Measurements from ENCODE around the gene NRXN2. TPM values are rescaled to one million over a fixed set of nuclear protein-coding genes. Genes with fewer than 3 reads are reported as not detected.

The NRXN2 gene
- total RNA-seq, 1 donor from 2014 or later = 1.9 TPM

- no peak for ATAC-seq
- intact Hi-C loops (cut with DNase I) = no loop called here
Observed at GRCh38 chr11:64746486-64746885, 23.5 kb upstream of the NRXN2 start.

GRCh38 chr11:64745521-64746328, 22.7 kb upstream of the NRXN2 start:
- ATAC-seq (peak; percentile 68), DNase-seq (ENCODE audit: missing footprints) (peak; percentile 96)
- intact Hi-C loops (cut with DNase I) = no loop called here

More at GRCh38 chr11:64746486-64746885, 23.5 kb upstream of the NRXN2 start:
- peak; percentile 63 for DNase-seq (ENCODE audit: missing footprints)

- intact Hi-C loops (cut with DNase I) = no loop called here
- ATAC-seq (peak; percentile 7), DNase-seq (ENCODE audit: missing footprints) (peak; percentile 95)
Observed at GRCh38 chr11:64745189-64745520, 22.2 kb upstream of the NRXN2 start.

GRCh38 chr11:64744544-64745188, 21.7 kb upstream of the NRXN2 start:
- DNase-seq (ENCODE audit: missing footprints) = peak; percentile 67
- intact Hi-C loops (cut with DNase I) = no loop called here
- ATAC-seq = no peak

GRCh38 chr11:64743591-64744543, 20.9 kb upstream of the NRXN2 start, which contains the start of gene RASGRP2:
RASGRP2 (minus strand) TSS chr11:64744142; CDS start chr11:64742866, 1,276 bp downstream.
- DNase-seq (ENCODE audit: missing footprints) (peak; percentile 96), ATAC-seq (peak; percentile 62)
- intact Hi-C loops (cut with DNase I) = loop anchor here (2.0 kb wide), 1 partner anchor 35 kb away; the partner anchor contains the start of gene SF1

- intact Hi-C loops (cut with DNase I) = loop anchor here (2.0 kb wide), 1 partner anchor 36 kb away; the partner anchor contains the start of gene SF1
- peak; percentile 93 for DNase-seq (ENCODE audit: missing footprints)
- peak; percentile 62 for ATAC-seq
Observed at GRCh38 chr11:64742889-64743590, 20.0 kb upstream of the NRXN2 start.

- intact Hi-C loops (cut with DNase I) = loop anchor here (2.0 kb wide), 1 partner anchor 37 kb away; the partner anchor contains the start of gene SF1
- DNase-seq (ENCODE audit: missing footprints) = peak; percentile 77
- no peak for ATAC-seq
Observed at GRCh38 chr11:64742087-64742888, 19.3 kb upstream of the NRXN2 start.

- DNase-seq (ENCODE audit: missing footprints) (no peak), ATAC-seq (no peak)
- intact Hi-C loops (cut with DNase I) = loop anchor here (2.0 kb wide), 1 partner anchor 37 kb away; the partner anchor contains the start of gene SF1
Observed at GRCh38 chr11:64741375-64742086, 18.5 kb upstream of the NRXN2 start.

- ATAC-seq = no peak
- intact Hi-C loops (cut with DNase I) = no loop called here
- DNase-seq (ENCODE audit: missing footprints) = peak; percentile 53
Observed at GRCh38 chr11:64739871-64740270, 16.9 kb upstream of the NRXN2 start.

GRCh38 chr11:64736654-64737053, 13.7 kb upstream of the NRXN2 start:
- intact Hi-C loops (cut with DNase I) = no loop called here
- ATAC-seq (no peak), DNase-seq (ENCODE audit: missing footprints) (peak; percentile 55)

GRCh38 chr11:64735725-64736259, 12.8 kb upstream of the NRXN2 start:
- DNase-seq (ENCODE audit: missing footprints) = peak; percentile 6

GRCh38 chr11:64734811-64735724, 12.1 kb upstream of the NRXN2 start:
- DNase-seq (ENCODE audit: missing footprints) (peak; percentile 53), ATAC-seq (peak; percentile 11)
- intact Hi-C loops (cut with DNase I) = no loop called here

More at GRCh38 chr11:64735725-64736259, 12.8 kb upstream of the NRXN2 start:
- intact Hi-C loops (cut with DNase I) = no loop called here
- no peak for ATAC-seq

GRCh38 chr11:64731601-64732000, 8.6 kb upstream of the NRXN2 start:
- no peak for ATAC-seq
- DNase-seq (ENCODE audit: missing footprints) = no peak
- intact Hi-C loops (cut with DNase I) = no loop called here

GRCh38 chr11:64729851-64730382, 6.9 kb upstream of the NRXN2 start:
- intact Hi-C loops (cut with DNase I) = loop anchor here (10.0 kb wide), 1 partner anchor 285 kb away; no protein-coding TSS in a partner anchor
- DNase-seq (ENCODE audit: missing footprints) = no peak
- no peak for ATAC-seq

GRCh38 chr11:64728757-64729365, 5.9 kb upstream of the NRXN2 start:
- intact Hi-C loops (cut with DNase I) = loop anchor here (10.0 kb wide), 1 partner anchor 284 kb away; no protein-coding TSS in a partner anchor
- no peak for DNase-seq (ENCODE audit: missing footprints)
- ATAC-seq = no peak
